Femur (tissue), 1 donor: Measurements from ENCODE around the gene LIMS1.
"Not testable (repeated sequence)": the region's sequence is repeated elsewhere in the genome, so short reads cannot be mapped to it uniquely, and the experiment has no call there.

Experiments
- DNase-seq: peaks from one replicate; pipeline ENCODE4 v3.0.0-alpha.2; 2017

LIMS1 gene

DNA sequence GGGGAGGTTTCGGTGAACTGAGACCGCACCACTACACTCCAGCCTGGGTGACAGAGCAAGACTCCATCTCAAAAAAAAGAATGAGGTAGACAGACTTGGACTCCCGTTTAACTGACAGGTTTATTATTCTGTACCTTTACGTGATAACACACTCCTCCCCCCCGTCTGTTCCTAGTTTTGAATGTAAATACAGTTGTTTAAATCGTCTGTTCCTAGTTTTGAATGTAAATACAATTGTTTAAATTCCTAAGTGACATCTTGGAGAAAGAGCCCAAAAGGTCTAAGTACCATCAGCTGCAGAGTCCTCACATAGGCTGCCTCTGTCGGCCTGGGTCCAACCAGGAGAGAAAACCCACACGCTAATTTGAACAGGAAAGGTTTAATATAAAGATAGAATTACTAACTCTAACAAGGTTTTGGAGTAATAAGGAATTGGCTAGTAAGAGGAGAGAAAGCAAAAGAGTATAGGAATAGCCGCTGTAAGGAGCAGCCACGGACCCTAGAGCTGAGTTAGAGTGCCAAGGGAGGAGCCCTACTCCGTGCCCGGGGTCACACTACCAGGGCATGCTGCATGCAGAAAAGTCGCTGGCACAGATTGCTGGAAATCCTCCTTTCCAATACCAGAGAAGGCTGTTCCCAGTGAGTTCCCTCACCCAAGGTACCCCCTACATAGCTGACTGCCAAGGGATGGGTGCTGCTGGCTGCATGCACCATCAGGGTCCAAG, 101.5 kb downstream of the LIMS1 start:
- no peak for DNase-seq

DNA sequence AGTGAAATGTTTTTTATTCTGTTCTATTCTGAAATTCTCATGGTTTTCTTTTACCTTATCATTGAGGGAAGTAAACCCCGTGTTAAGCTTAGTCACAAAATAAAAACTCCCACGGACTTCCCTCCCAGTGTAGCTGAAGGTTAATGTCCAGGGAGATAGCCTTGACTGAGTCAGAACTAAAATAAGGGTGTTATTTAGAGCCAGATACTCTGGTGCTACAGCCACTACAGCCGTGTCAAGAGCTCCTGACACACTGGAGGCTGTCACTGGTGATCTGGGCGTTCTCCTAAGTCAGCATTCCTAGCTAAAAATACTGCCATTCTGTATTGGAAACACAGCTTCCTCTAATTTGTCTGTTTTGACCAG, 103.0 kb downstream of the LIMS1 start:
- peak; percentile 49 for DNase-seq

DNA sequence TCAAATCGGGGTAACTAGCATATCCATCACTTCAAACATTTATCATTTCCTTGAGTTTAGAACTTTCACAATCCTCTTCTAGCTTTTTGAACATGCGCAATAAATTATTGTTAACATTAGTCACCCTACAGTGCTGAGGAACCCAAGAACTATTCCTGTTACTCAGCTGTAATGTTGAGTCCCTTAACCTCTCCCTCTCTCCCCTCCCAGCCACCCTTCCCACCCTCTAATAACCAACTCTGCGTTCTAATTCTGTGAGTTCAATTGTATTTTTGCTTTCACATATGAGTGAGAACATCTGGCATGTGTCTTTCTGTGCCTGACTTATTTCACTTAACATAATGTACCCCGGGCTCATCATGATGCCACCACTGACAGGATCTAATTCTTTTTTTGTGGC, 106.5 kb downstream of the LIMS1 start:
- no peak for DNase-seq

DNA sequence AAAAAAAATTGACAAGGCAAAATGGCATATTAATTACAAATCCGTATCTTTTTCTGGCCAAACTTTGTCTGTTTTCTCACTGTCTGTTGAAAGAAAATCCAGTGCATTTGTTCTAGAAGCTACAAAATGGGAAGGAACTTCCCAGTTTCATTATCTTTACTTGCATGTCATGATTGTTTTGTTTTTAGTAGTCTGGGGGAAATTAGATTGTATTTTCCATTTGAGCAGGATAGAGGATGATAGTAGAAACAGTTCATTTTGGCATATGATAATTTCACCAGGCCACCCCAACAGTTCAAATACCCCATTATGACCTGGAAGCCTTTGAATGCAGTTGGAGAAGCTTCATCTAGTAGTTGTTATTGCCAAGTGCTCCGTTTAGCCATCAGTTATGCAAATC, 107.5 kb downstream of the LIMS1 start:
- DNase-seq = no peak

DNA sequence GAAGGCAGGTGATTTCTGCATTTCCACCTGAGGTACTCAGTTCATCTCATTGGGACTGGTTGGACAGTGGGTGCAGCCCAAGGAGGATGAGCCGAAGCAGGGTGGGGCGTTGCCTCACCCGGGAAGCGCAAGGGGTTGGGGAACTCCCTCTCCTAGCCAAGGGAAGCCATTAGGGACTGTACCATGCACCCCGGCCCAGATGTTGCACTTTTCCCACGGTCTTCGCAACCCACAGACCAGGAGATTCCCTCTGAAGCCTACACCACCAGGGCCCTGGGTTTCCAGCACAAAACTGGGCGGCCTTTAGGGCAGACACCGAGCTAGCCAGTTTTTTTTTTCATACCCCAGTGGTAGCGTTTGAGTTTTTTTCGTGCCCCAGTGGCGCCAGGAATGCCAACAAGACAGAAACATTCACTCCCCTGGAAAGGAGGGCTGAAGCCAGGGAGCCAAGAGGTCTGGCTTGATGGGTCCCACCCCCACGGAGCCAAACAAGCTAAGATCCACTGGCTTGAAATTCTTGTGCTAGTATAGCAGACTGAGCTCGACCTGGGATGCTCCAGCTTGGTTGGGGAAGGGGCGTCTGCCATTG, 109.1 kb downstream of the LIMS1 start:
- no peak for DNase-seq

DNA sequence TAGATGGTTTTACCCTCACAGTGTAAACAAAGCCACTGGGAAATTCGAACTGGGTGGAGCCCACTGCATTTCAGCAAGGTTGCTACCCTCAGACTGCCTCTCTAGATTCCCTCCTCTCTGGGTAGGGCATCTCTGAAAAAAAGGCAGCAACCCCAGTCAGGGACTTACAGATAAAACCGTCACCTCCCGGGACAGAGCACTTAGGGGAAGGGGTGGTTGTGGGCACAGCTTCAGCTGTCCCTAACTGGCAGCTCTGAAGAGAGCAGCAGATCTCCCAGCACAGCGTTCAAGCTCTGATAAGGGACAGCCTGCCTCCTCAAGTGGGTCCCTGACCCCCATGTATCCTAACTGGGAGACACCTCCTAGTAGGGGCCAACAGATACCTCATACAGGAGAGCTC, 109.6 kb downstream of the LIMS1 start:
- not testable (repeated sequence) for DNase-seq

DNA sequence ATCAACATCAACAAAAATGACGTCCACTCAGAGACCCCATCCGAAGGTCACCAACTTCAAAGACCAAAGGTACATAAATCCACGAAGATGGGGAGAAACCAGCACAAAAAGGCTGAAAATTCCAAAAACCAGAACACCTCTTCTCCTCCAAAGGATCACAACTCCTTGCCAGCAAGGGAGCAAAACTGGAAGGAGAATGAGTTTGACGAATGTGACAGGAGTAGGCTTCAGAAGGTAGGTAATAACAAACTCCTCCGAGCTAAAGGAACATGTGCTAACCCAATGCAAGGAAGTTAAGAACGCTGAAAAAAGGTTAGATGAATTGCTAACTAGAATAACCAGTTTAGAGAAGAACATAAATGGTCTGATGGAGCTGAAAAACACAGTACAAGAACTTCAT, 110.2 kb downstream of the LIMS1 start:
- not testable (repeated sequence) for DNase-seq

DNA sequence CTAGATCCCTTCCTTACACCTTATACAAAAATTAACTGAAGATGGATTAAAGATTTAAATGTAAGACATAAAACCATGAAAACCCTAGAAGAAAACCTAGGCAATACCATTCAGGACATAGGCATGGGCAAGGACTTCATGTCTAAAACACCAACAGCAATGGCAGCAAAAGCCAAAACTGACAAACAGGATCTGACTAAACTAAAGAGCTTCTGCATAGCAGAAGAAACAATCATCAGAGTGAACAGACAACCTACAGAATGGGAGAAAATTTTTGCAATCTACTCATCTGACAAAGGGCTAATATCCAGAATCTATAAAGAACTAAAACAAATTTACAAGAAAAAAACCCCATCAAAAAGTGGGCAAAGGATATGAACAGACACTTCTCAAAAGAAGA, 114.5 kb downstream of the LIMS1 start:
- DNase-seq = not testable (repeated sequence)

DNA sequence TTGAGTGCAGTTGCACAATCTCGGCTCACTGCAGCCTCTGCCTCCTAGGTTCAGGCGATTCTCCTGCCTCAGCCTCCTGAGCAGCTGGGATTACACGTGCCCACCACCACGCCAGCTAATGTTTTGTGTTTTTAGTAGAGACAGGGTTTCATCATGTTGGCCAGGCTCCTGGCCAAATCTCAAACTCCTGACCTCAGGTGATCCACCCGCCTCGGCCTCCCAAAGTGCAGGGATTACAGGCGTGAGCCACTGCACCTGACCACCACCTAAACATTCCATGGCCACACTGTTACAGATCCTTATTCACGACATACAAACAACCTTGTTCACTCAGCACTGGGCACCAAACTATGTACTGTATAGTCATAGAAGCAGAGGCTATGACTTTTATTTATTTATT, 116.2 kb downstream of the LIMS1 start:
- not testable (repeated sequence) for DNase-seq

DNA sequence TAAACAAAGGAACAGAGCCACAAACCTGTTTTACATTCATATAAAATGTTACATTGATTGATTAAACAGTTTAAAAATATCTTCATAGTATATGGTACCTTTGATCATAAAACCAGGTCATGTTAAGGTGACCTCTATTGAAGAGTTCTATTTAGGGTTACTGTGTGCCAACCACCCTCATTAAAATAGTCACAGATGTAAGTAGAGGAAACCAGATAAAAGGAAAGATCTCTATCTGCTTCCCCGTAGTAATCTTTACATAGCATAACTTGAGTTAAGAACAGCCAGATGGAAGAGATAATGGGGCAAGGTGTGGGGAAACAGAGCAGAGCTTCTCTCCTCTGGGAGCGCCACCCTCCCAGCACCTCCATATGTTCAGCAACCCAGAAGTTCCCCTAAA, 117.2 kb downstream of the LIMS1 start:
- DNase-seq = not testable (repeated sequence)

DNA sequence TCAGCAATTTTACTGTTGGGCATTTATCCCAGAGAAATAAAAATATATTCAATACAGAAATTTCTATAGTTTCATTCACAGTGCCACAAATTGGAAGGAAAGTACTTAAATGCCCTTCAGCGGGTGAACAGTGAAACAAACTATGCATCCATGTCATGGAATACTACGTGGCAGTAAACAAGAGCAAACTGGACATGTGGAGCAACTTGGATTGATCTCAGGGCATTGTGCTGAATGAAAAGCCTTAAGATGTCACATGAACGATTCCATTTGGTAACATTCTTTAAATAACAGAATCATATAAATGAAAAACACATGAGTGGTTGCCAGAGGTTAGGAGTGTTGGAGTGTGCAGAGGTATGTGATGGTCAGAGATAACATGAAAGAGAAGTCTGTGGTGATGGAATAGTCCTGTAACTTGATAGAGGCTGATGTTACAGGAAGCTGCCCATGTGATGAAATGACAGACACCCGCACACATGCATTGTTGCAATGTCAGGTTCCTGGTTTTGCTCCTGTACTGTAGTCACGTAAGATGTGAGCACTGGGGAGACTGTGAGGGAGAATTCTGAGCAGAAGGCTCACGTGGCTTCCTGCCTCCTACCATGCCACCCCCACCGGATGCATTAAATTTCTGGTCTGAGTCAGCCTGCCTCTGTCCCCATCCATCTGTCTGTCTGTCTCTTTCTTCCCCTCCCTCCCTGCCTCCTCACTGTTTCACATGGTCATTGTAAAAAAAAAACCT, 118.1 kb downstream of the LIMS1 start:
- DNase-seq = peak; percentile 58

DNA sequence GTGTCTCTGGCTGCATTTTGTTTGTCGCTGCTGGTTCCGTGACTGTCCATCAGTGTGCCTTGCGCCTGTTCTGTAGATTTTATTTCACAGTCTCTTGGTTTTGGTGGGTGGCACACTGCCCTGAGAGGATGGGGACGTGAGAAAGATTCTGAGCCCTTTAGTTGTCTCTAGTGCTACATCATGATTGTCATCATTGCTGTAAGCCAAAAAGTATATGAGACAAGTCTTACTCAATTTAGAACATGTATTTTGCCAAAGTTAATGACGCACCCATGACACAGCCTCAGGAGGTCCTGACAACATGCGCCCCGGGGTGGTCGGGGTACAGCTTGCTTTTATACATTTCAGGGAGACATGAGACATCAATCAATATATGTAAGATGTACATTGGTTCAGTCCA, 119.2 kb downstream of the LIMS1 start:
- not testable (repeated sequence) for DNase-seq

DNA sequence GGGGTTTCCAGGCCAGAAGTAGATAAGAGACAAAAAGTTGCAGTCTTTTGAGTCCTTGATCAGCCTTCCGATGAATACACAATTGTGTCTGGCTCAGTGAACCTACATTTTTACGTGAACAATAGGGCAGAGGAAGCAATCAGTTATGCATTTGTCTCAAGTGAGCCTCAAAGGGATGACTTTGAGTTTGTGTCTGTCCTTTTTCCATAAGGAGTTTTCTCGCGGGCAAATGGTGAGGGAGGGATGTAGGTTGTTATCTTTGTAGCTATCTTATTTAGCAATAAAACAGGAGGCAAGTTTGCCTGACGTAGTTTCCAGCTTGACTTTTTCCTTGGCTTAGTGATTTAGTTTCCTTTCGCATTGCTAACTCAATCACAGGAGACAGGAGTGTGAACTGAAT, 119.6 kb downstream of the LIMS1 start:
- not testable (repeated sequence) for DNase-seq

DNA sequence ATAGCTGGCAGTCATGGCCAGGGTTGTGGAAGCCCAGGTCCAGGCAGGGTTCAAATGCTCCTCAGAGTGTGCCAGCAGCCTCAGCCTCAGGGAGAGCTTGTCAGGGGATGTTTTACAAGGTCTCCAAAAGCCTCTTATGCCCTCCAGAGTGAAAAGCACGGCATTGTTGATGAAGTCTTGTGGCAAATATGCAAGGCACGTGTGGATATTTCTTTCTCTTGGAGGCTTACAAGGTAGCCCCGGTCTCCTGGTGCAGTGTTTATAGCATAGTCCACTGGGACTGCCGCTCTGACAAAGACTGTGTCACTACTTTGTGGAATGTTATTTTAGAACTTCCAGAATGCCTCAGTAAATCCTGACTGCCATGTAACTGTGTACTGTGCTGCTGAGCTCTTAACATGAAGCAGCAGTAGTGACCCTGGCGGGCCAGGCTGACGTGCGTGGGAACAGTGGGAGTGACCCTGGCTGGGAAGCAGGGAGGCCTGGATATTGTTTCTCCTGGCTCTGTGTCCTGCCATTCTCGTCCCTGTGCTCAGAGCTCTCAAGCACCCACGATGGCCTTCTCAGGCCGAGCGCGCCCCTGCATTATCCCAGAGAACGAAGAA, 120.4 kb downstream of the LIMS1 start:
- DNase-seq = peak; percentile 69

DNA sequence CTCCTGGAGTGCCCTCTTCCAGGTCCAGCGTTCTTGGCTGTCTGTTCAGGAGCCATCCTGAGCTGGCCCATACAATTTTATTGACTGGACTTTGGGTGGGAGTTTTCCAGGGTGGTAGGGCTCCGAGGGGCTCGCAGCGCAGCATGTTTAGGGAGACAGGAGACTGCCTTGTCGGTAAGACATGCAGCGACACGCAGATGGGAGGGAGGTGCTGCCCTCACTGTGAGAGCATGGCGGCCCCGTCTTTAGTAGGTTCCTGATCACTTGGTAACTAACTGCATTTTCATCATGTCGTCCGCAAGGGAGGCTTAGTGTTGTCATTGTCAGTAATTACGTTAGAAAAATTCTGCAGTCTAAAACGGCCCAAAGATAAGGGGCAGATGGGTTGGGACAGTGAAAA, 121.0 kb downstream of the LIMS1 start:
- DNase-seq = not testable (repeated sequence)

DNA sequence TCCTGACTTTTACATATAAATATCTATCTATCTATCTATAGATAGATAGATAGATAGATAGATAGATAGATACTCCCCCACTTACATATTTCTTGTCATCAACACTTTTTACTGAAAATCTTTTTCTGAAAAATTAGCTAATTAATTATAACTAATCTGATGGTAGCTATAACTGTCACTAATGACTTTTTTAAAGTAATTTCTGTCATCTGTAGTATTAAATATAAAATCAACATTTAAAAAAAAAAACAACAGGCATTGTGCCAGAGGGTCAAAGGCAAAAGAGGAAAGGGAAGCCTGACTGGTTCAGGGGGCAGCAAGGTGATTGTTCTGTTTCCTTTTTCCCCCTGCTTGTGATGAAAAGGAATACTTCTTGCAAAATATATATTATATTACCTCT, 122.0 kb downstream of the LIMS1 start:
- DNase-seq = not testable (repeated sequence)

DNA sequence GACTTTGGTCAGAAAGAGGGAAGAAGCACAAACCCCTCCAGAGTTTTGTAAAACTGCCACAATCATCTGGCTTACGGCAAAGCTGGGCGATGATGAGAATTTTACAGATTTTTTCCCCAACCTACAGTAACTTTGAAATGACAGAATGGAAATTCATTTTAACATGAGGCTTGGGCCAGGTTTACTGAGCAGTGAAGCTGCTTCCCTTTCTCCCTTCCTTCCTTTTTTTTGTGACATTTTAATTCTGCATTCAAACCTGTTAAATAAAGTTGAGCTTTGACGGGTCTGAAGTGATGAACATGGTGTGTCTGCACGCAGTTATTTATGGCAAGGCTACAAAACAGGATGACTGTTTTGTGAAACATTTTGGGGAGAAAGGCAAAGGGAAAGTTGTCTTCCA, 123.2 kb downstream of the LIMS1 start:
- DNase-seq = not testable (repeated sequence)

DNA sequence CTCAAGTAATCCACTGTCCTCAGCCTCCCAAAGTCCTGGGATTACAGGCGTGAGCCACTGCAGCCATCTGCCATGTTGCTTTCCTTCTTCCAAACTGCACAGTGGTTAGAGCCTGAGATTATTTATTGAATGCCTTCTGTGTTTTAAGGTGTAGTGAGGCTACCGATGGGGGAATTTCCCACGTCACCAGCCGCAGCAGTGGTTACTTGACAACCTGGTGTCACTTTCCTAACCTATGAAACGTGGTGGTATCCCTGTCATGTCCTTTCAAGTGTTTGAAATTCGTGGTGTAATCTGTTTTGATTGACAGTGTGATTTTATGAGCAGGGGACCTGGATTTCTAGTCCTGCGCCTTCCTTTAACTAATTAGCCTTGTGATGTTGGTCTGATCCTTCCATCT, 124.3 kb downstream of the LIMS1 start:
- DNase-seq = not testable (repeated sequence)

DNA sequence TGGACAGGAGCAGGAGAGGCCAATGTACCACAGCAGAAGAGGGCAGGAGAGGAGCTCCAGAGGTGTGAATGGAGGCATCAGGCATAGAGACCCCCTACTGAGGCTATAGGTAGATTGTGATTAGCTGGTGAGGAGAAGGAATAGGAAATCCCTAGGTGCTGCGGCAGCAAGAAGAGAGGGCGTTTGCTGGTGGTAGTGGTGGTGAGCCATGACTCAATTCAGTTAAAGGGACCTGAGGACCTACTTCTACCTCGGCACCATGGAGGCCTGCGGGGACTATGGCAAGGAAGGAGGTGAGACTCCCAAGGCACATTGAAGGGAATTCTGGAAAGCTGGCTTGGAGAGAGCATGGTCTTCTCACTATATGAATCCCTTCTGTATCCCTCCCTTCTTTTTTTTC, 127.2 kb downstream of the LIMS1 start:
- DNase-seq = not testable (repeated sequence)

DNA sequence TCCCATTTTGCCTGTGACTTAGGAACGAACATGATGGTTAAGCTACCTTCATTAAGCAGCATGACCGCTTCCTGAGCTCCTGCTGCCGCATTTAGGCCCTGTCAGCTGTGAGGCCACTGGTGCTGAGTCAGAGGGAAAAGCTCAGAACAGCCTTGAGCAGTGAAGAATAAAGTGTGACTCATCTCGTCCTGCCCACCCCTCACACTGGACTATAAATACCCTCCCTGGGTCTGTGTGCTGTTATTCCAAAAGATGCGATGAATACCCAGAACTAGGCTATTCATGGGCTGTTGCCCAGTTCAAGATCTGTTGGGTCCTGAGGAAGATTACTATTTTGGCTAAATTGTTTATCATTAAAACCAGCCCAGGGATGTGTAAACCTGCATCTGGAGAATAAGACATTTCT, 127.9 kb downstream of the LIMS1 start:
- peak; percentile 55 for DNase-seq

DNA sequence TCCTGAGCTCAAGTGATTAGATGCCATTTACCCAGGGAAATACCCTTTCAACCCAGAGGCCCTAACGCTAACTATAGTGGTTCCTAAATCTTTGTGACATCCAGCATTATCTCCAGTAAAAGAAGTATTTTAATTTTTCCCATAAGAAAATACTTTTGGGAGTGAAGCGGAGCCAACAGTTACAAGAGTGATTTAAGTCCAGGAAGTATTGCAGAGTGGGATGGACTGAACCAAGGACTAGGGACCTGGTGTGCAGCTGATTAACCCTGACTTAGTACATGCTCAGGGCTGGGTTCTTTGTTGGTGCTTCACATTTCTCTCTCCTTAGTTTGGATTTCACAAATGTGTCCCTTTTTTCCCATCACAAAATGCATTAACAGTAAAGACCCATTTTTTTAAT, 129.1 kb downstream of the LIMS1 start:
- DNase-seq = not testable (repeated sequence)

DNA sequence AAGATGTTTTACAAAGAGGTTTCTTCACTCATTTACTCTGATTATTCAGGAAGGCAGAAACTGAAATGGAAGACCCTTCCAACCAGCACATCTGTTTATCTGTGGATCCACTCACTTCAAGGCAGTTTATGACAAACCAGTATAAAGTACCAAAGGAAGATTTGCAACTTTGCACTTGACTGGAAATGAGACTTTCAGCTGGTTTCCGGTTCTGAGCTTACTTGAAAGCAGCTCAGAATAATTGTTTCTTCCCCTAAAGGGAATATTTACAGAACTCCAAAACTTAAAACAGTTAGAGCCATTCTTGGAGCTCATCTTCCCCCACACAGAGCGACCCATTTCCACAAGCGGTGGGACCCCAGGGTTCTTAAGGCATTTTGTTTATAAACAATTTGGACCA, 129.8 kb downstream of the LIMS1 start:
- not testable (repeated sequence) for DNase-seq

DNA sequence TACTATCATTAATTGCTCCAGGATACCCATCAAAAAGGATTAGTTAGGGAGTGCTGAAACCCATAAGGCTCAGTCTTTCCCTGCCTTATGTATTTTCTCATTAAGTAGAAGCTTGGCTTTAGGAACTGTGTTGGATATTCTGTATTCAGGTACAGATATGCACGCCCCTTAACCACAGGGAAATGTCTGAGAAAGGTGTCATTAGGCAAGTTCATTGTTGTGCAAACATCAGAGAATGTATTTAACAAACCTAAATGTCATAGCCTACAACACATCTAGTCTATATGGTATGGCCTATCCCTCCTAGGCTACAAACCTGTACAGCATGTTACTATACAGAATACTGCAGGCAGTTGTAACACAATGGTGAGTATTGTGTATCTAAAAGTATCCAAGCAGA, 130.7 kb downstream of the LIMS1 start:
- not testable (repeated sequence) for DNase-seq

DNA sequence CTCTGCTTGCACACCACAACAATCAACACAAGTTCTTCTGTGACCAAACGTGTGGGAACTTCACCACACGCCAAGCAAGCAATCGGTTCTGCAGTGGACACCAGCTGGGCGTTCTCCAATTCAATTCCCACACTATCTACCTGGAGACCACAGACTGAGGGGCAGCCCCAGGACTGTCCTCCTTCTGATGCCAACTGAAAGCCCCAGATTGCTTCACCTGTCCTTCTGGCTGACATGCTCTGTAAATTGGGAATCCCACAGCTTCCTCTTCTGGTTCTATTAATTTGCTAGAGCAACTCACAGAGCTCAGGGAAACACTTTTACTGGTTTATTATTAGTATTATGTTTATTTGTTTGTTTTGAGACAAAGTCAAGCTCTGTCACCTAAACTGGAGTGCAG, 131.7 kb downstream of the LIMS1 start:
- not testable (repeated sequence) for DNase-seq
